SK-N-SH (cell line): ENCODE data around the gene MYBBP1A. TPM values are rescaled to one million over a fixed set of nuclear protein-coding genes. Genes with fewer than 3 reads are reported as not detected.

Source experiments
- CTCF ChIA-PET: fragments of 300-600, 350-600 bp; formaldehyde crosslinking; extraction: SDS; loops from one replicate; lab custom pipeline; 2021; lab: Yijun Ruan, JAX
- POLR2A ChIA-PET: fragments of 350-600 bp; sonication (Branson Sonifier 250); formaldehyde crosslinking; extraction: SDS; loops from one replicate; lab custom pipeline; 2020; ENCODE audit warnings: antibody characterized with exemption, inconsistent platforms; lab: Yijun Ruan, JAX
- DNase-seq: peaks from one replicate; pipeline ENCODE4 v3.0.0; 2012
- H2AFZ ChIP-seq: fragments of 200-600 bp; sonication (generic); 2 replicates; pipeline ENCODE4 v1.8.1; 2016; ENCODE audit warnings: antibody characterized with exemption, mild to moderate bottlenecking, low read depth
- H3F3A ChIP-seq: fragments of 200-600 bp; sonication (generic); replicated peaks from 2 replicates; pipeline ENCODE3; 2016; ENCODE audit warnings: antibody characterized with exemption, mild to moderate bottlenecking; ENCODE audit not compliant: insufficient read depth
- H3K27ac ChIP-seq, 2 experiments: fragments of 200-500 bp in 1 of 2; fragments of 200-600 bp in 1 of 2; sonication (Bioruptor generic) in 1 of 2; sonication (generic), shearing (Covaris generic) in 1 of 2; 2 replicates each; pipeline versions ENCODE4 v1.5.1 to v1.6.1; 2014 to 2016; ENCODE audit warnings: low read depth in 2 of 2, inconsistent platforms in 1 of 2, low read length in 1 of 2, mild to moderate bottlenecking in 1 of 2, mixed read lengths in 1 of 2
- H3K27me3 ChIP-seq: fragments of 200-600 bp; sonication (generic), shearing (Covaris generic); 2 replicates; pipeline ENCODE4 v1.6.1; 2016; ENCODE audit warnings: mixed run types; ENCODE audit not compliant: insufficient read depth
- H3K36me3 ChIP-seq, 2 experiments: fragments of 200-500 bp in 1 of 2; fragments of 200-600 bp in 1 of 2; sonication (Bioruptor generic) in 1 of 2; sonication (generic) in 1 of 2; replicated peaks in 1 of 2; 2 replicates each; pipeline versions ENCODE3 to v1.5.1; 2014 to 2016; ENCODE audit warnings: low read length in 1 of 2, mild to moderate bottlenecking in 1 of 2; ENCODE audit not compliant: insufficient read depth in 2 of 2, control insufficient read depth in 1 of 2
- H3K4me1 ChIP-seq, 2 experiments: fragments of 200-500 bp in 1 of 2; fragments of 200-600 bp in 1 of 2; sonication (Bioruptor generic) in 1 of 2; sonication (generic), shearing (Covaris generic) in 1 of 2; 2 replicates each; pipeline versions ENCODE4 v1.5.1 to v1.6.1; 2014 to 2016; ENCODE audit warnings: low read depth in 1 of 2, low read length in 1 of 2, mixed run types in 1 of 2; ENCODE audit not compliant: insufficient read depth in 2 of 2, control insufficient read depth in 1 of 2
- H3K4me2 ChIP-seq: fragments of 200-600 bp; sonication (generic), shearing (Covaris generic); 2 replicates; pipeline ENCODE4 v1.6.1; 2017; ENCODE audit warnings: mixed run types
- H3K4me3 ChIP-seq, 2 experiments: fragments of 200-500 bp in 1 of 2; fragments of 200-600 bp in 1 of 2; sonication (Bioruptor generic) in 1 of 2; sonication (generic), shearing (Covaris generic) in 1 of 2; 2 replicates each; pipeline versions ENCODE4 v1.5.1 to v1.8.1; 2014 to 2016; ENCODE audit warnings: low read depth in 2 of 2, inconsistent platforms in 1 of 2, low read length in 1 of 2, mild to moderate bottlenecking in 1 of 2, mixed read lengths in 1 of 2, moderate library complexity in 1 of 2
- H3K79me2 ChIP-seq: fragments of 200-600 bp; sonication (generic); 2 replicates; pipeline ENCODE4 v1.8.1; 2017; ENCODE audit warnings: mild to moderate bottlenecking; ENCODE audit not compliant: insufficient read depth
- H3K9ac ChIP-seq: fragments of 200-600 bp; sonication (generic); 2 replicates; pipeline ENCODE4 v1.6.1; 2017; ENCODE audit warnings: mixed run types
- H3K9me2 ChIP-seq: fragments of 200-600 bp; sonication (generic); 2 replicates; pipeline ENCODE4 v1.6.1; 2017; ENCODE audit warnings: mixed run types
- H3K9me3 ChIP-seq: fragments of 200-600 bp; sonication (generic); 2 replicates; pipeline ENCODE4 v1.6.1; 2017; ENCODE audit warnings: mixed run types, mild to moderate bottlenecking, moderate library complexity
- H4K20me1 ChIP-seq: fragments of 200-600 bp; sonication (generic); 2 replicates; pipeline ENCODE4 v1.6.1; 2017; ENCODE audit warnings: mild to moderate bottlenecking, mixed run types; ENCODE audit not compliant: insufficient read depth
- EP300 ChIP-seq, 2 experiments: IDR thresholded peaks; 2 replicates each; pipeline versions ENCODE4 v1.4.0 to v1.6.1; 2012; ENCODE audit warnings: borderline replicate concordance in 1 of 2, low read depth in 1 of 2, low read length in 1 of 2
- EZH2phosphoT487 ChIP-seq: fragments of 200-600 bp; sonication (generic); IDR thresholded peaks from 2 replicates; pipeline ENCODE4 v1.6.1; 2017; ENCODE audit warnings: low read depth, mixed run types, mild to moderate bottlenecking, antibody characterized with exemption, moderate library complexity, borderline replicate concordance
- FOSL2 ChIP-seq: IDR thresholded peaks from 2 replicates; pipeline ENCODE4 v1.4.0; 2012; ENCODE audit warnings: low read depth, mild to moderate bottlenecking, moderate library complexity, borderline replicate concordance
- MXI1 ChIP-seq: IDR thresholded peaks from 2 replicates; pipeline ENCODE4 v1.6.1; 2012; ENCODE audit warnings: mild to moderate bottlenecking, low read depth, low read length, improper control_type of control experiment
- NFIC ChIP-seq: IDR thresholded peaks from 2 replicates; pipeline ENCODE4 v1.4.0; 2012; ENCODE audit warnings: borderline replicate concordance
- REST ChIP-seq: IDR thresholded peaks from 2 replicates; pipeline ENCODE4 v1.6.1; 2012; ENCODE audit warnings: mild to moderate bottlenecking, low read depth, low read length, moderate library complexity
- TAF1 ChIP-seq: IDR thresholded peaks from 2 replicates; pipeline ENCODE4 v1.6.1; 2012; ENCODE audit warnings: low read depth, mild to moderate bottlenecking, low read length, moderate library complexity, borderline replicate concordance
- TEAD4 ChIP-seq: IDR thresholded peaks from 2 replicates; pipeline ENCODE4 v1.4.0; 2012; ENCODE audit warnings: mild to moderate bottlenecking, borderline replicate concordance; ENCODE audit not compliant: insufficient read depth
- WGBS: methylation state at CpG from one replicate; pipeline ENCODE4 v1.1.6; 2017; ENCODE audit warnings: low lambda C conversion rate; 5-methylcytosine and 5-hydroxymethylcytosine counted together
- polyA plus RNA-seq, 3 experiments: library from polyadenylated mRNA; depleted of rRNA; stranded (reverse); fragments of >200 nt; gene quantifications; 2 replicates each; pipeline ENCODE4 v1.2.3, GENCODE V29; 2012

The MYBBP1A gene
- polyA plus RNA-seq, 1 of the 3 experiments (the other 2 are of a cell fraction): 93.0 TPM

GRCh38 chr17:4520060-4520893 is 34.9 kb downstream of the MYBBP1A start:
- DNase-seq: no peak
- CTCF ChIA-PET: no interaction called here
- Histone ChIP-seq H3K36me3 (no peaks in the 10 kb centered on the region), H3K4me3 (no peak overlapping the region), H3K4me2 (no peak overlapping the region), H3K9me2 (no peaks in the 10 kb centered on the region), H3K27ac (no peak overlapping the region), H3K79me2 (no peaks in the 10 kb centered on the region), H4K20me1 (no peaks in the 10 kb centered on the region), H3K9ac (no peak overlapping the region), H3K27me3 (no peaks in the 10 kb centered on the region), H3K9me3 (no peaks in the 10 kb centered on the region), H3K4me1 (no peaks in the 10 kb centered on the region; a peak in 1 of 4 replicates), H3F3A (no peaks in the 10 kb centered on the region), H2AFZ (no peak overlapping the region)
- TF ChIP-seq FOSL2 (no peak), TAF1 (no peak), TEAD4 (no peak), EZH2phosphoT487 (no peak), MXI1 (no peak), REST (no peak), NFIC (no peak)
- 82% methylated on average over 14 of the region's 19 CpGs for WGBS
- POLR2A ChIA-PET: no interaction called here

DNA sequence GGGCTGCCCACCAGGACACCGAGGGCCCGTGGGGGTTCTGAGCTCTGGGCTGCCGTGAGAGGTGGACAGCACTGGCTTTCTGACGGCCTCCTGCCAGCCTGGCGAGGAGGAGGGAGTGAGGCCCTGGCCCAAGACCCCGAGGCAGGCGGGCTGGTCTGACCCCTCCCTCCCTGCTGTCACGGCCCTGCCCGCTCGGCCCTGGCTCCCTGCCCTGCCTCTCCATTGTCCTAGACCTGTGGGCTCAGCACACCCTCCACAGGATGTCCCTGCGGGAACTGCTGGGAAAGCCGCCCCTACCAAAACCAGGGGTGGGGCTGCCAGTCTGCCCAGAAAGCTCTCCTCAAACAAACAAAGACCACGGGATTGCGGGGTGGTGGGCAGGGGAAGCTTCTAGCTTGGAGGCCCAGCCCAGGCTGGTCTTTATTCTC is 35.8 kb downstream of the MYBBP1A start:
- no peaks in the 10 kb centered on the region for H3F3A ChIP-seq
- no peak overlapping the region for H3K4me2 ChIP-seq
- H3K36me3 ChIP-seq: no peaks in the 10 kb centered on the region
- DNase-seq: no peak
- no peaks in the 10 kb centered on the region for H3K27me3 ChIP-seq
- CTCF ChIA-PET: interaction anchor here (1.0 to 1.1 kb wide), 3 partner anchors 9 to 108 kb away, joined by 3 to 5 read pairs (median 4); no protein-coding TSS in a partner anchor
- no peaks in the 10 kb centered on the region for H3K9me2 ChIP-seq
- POLR2A ChIA-PET: interaction anchor here (0.7 kb wide), 1 partner anchor 33 kb away, joined by 3 read pairs; no protein-coding TSS in a partner anchor
- no peak overlapping the region for H2AFZ ChIP-seq
- H4K20me1 ChIP-seq: no peaks in the 10 kb centered on the region
- WGBS: 87% methylated on average over 4 of the region's 14 CpGs
- TF ChIP-seq EP300 (IDR thresholded peaks at IDR 0.05; ENCODE audit: borderline replicate concordance in 1 of 2, low read depth in 1 of 2, low read length in 1 of 2): no peak
- H3K4me1 ChIP-seq: no peaks in the 10 kb centered on the region; a peak in 1 of 4 replicates
- no peaks in the 10 kb centered on the region for H3K9me3 ChIP-seq
- no peak overlapping the region for H3K9ac ChIP-seq
- H3K79me2 ChIP-seq: no peaks in the 10 kb centered on the region
- no peak overlapping the region for H3K4me3 ChIP-seq
- no peak overlapping the region for H3K27ac ChIP-seq
